GM12874 (cell line): Measurements from ENCODE around the gene DLGAP4.

Experiments used
- TF ChIP-seq, protein P1 (sequence below): IDR thresholded peaks from 2 replicates; pipeline ENCODE4 v1.5.1; 2011; ENCODE audit warnings: low read depth, mild to moderate bottlenecking, control low read depth, low read length, moderate library complexity; ENCODE audit not compliant: insufficient read depth

The DLGAP4 gene

GRCh38 chr20:36266189-36266588, 40.0 kb upstream of the DLGAP4 start:
- TF ChIP-seq, protein P1, sequence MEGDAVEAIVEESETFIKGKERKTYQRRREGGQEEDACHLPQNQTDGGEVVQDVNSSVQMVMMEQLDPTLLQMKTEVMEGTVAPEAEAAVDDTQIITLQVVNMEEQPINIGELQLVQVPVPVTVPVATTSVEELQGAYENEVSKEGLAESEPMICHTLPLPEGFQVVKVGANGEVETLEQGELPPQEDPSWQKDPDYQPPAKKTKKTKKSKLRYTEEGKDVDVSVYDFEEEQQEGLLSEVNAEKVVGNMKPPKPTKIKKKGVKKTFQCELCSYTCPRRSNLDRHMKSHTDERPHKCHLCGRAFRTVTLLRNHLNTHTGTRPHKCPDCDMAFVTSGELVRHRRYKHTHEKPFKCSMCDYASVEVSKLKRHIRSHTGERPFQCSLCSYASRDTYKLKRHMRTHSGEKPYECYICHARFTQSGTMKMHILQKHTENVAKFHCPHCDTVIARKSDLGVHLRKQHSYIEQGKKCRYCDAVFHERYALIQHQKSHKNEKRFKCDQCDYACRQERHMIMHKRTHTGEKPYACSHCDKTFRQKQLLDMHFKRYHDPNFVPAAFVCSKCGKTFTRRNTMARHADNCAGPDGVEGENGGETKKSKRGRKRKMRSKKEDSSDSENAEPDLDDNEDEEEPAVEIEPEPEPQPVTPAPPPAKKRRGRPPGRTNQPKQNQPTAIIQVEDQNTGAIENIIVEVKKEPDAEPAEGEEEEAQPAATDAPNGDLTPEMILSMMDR: no peak

GRCh38 chr20:36267605-36268381, 38.3 kb upstream of the DLGAP4 start:
- TF ChIP-seq, protein P1: no peak

- TF ChIP-seq, protein P1: no peak
These were observed 37.4 kb upstream of the DLGAP4 start for GRCh38 chr20:36268440-36269342.

DNA sequence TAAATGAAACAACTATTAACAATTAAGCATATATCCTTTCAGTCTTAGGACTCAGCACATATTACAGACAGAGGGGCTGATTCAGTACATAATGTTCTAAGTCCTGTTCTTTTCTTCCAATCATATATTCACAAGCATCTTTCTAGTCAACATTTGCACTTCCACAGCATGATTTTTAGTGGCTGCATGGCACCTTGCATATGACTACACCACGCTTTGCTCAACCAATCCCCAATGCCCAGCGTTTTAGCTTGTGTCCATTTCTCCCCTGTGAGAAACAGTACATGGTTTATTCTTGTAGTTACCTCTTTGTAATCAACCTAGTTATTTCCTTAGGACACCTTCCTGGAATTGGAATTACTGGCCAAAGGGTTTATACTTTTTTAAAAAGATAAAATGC, 36.6 kb upstream of the DLGAP4 start:
- TF ChIP-seq, protein P1: no peak

GRCh38 chr20:36270744-36271638, 35.1 kb upstream of the DLGAP4 start:
- TF ChIP-seq, protein P1: no peak

DNA sequence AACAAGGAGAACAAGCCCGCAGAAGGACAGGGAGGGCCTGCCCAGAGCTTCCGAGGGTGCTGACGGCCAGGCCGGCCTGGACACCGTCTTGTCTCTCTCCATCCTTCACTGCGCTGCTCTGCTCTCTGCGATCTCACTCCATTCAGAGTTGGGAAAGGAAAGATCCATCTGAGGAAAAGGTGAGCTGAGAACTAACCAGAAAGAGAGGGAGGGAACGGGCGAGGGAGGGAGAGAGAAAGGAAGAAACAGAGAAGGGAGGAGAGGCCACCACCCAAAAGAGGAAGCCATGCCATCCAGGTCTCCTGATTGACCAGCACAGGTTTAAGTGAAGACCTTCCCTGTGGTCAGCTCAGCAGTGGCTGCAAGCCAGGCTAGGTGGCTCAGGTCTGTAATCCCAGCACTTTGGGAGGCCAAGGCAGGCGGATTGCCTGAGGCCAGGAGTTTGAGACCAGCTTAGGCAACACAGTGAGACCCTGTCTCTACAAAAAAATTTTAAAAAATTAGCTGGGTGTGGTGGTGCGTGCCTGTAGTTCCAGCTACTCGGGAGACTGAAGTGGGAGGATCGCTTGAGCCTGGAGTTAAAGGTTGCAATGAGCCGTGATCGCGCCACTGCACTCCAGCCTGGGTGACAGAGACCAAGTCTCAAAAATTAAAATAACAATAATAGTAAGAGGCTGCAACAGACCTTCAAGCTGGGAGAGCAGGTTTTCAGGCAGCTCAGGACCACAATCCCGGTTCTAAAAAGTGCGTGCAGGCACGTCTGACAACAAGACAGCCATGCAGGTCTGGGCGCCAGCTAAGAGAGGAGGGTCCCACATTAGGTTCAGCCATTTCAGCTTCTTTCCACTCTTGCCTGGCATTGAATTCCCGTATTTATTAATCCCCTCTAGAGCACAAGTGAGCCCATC, 34.2 kb upstream of the DLGAP4 start:
- TF ChIP-seq, protein P1: no peak
